Tibial artery (tissue), 4 donors: Measurements from ENCODE around the gene IRF7.

ENCODE experiments used
- DNase-seq, 2 donors: peaks; one replicate each; pipeline ENCODE4 v3.0.0-alpha.2; 2019
- H3K27ac ChIP-seq, 2 donors: fragments of 200-600 bp; sonication (generic) in 1 of 2; 1 replicate in 1 of 2; 2 replicates in 1 of 2; pipeline ENCODE4 v1.5.1; 2018 to 2019; ENCODE audit warnings: mild to moderate bottlenecking in 1 of 2
- H3K27me3 ChIP-seq, 2 donors: fragments of 200-600 bp; sonication (generic) in 1 of 2; one replicate each; pipeline versions ENCODE4 v1.5.1 to v1.6.0; 2016 to 2019
- H3K36me3 ChIP-seq, 3 donors: fragments of 200-600 bp; sonication (generic) in 2 of 3; one replicate each; pipeline ENCODE4 v1.5.1; 2016 to 2019; ENCODE audit warnings: mild to moderate bottlenecking in 2 of 3
- H3K4me1 ChIP-seq, 4 donors: fragments of 200-600 bp; sonication (generic) in 2 of 4; 1 replicate in 3 of 4; 2 replicates in 1 of 4; pipeline ENCODE4 v1.5.1; 2016 to 2019
- H3K4me3 ChIP-seq, 2 donors: fragments of 200-600 bp; sonication (generic) in 1 of 2; 1 replicate in 1 of 2; 2 replicates in 1 of 2; pipeline ENCODE4 v1.5.1; 2018 to 2019; ENCODE audit warnings: mild to moderate bottlenecking in 2 of 2
- H3K9me3 ChIP-seq, 3 donors: fragments of 200-600 bp; sonication (generic) in 1 of 3; one replicate each; pipeline ENCODE4 v1.5.1; 2016 to 2019
- intact Hi-C: fragments of 100-400 bp; cut with DNase I; formaldehyde crosslinking; loops from one replicate; pipeline ENCODE4 v1.15.0; 2023; ENCODE audit warnings: low total_unique reads
- TF ChIP-seq, protein P1 (sequence below), 2 experiments: fragments of 200-600 bp in 1 of 2; fragments of 450-650 bp in 1 of 2; IDR thresholded peaks; one replicate each; pipeline ENCODE4 v1.5.1; 2017 to 2019; ENCODE audit warnings: antibody characterized with exemption in 2 of 2, mild to moderate bottlenecking in 1 of 2, moderate library complexity in 1 of 2

Gene IRF7

GRCh38 chr11:620935-621814 is 5.4 kb upstream of the IRF7 start:
- intact Hi-C loops: no loop called here
- no peak for DNase-seq
- H3K27ac ChIP-seq: no peak overlapping the region

GRCh38 chr11:620201-620600 is 4.5 kb upstream of the IRF7 start:
- TF ChIP-seq, protein P1, sequence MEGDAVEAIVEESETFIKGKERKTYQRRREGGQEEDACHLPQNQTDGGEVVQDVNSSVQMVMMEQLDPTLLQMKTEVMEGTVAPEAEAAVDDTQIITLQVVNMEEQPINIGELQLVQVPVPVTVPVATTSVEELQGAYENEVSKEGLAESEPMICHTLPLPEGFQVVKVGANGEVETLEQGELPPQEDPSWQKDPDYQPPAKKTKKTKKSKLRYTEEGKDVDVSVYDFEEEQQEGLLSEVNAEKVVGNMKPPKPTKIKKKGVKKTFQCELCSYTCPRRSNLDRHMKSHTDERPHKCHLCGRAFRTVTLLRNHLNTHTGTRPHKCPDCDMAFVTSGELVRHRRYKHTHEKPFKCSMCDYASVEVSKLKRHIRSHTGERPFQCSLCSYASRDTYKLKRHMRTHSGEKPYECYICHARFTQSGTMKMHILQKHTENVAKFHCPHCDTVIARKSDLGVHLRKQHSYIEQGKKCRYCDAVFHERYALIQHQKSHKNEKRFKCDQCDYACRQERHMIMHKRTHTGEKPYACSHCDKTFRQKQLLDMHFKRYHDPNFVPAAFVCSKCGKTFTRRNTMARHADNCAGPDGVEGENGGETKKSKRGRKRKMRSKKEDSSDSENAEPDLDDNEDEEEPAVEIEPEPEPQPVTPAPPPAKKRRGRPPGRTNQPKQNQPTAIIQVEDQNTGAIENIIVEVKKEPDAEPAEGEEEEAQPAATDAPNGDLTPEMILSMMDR (IDR thresholded peaks at IDR 0.05): no peak
- H3K27ac ChIP-seq: no peak overlapping the region
- H3K9me3 ChIP-seq: no peaks in the 10 kb centered on the region
- no peak overlapping the region for H3K4me3 ChIP-seq
- no peak for DNase-seq
- intact Hi-C loops: no loop called here
- peaks cover 0 to 8% (median 4%) of the 10 kb centered on the region in 4 donors for H3K4me1 ChIP-seq
- H3K36me3 ChIP-seq: peaks cover 0 to 46% (median 5%) of the 10 kb centered on the region in 3 donors
- peaks cover 0 to 5% of the 10 kb centered on the region in 2 donors for H3K27me3 ChIP-seq

More at GRCh38 chr11:620935-621814, 5.4 kb upstream of the IRF7 start:
- Histone ChIP-seq H3K4me3 (no peak overlapping the region), H3K36me3 (peaks cover 0 to 46% (median 5%) of the 10 kb centered on the region in 3 donors), H3K27me3 (peaks cover 0 to 5% of the 10 kb centered on the region in 2 donors), H3K9me3 (no peaks in the 10 kb centered on the region), H3K4me1 (peaks cover 0 to 3% (median 2%) of the 10 kb centered on the region in 4 donors)
- TF ChIP-seq, protein P1 (IDR thresholded peaks at IDR 0.05): no peak

GRCh38 chr11:619628-620050 is 3.9 kb upstream of the IRF7 start:
- TF ChIP-seq, protein P1 (IDR thresholded peaks at IDR 0.05): no peak
- Histone ChIP-seq H3K4me1 (peaks cover 0 to 14% (median 9%) of the 10 kb centered on the region in 4 donors), H3K27me3 (peaks cover 0 to 1% of the 10 kb centered on the region in 2 donors), H3K9me3 (no peaks in the 10 kb centered on the region), H3K36me3 (peaks cover 0 to 44% (median 5%) of the 10 kb centered on the region in 3 donors), H3K4me3 (no peak overlapping the region), H3K27ac (no peak overlapping the region)
- intact Hi-C loops: no loop called here
- DNase-seq: no peak

DNA sequence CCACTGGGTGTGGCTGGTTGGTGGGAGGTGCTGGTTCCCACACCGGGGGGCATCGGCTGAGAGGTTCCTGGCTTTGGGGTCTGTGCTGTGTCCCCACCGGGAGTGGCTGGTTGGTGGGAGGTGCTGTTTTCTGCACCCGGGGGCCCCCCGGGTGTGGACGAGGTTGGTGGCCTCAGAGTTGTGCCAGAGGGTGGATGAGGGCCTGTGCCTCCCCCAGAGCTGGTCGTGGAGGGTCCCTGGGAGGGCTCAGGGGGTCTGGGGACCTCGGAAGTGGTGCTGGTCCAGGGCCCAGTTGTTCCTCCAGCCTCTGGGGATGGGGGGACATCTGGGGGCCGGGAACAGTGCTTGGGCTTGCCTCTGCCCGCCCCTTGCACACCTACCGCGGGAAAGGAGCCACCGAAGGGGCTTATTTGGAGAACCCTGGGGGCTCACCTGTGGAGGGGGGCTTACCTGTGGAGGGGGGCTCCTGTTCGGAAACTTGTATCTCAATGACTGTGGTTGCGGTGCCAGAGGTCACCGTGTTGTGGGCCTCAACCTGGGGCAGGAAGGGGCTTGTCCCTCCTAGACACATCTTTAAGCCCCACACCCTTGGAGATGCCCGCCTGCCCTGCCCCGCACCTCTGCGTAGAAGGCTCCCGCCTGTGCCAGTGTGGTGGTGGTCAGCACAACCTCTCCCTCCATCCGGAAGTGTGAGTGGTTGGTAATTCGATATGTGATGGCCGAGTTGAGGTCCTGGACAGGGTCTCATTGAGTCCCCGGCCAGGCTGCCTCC is 3.3 kb upstream of the IRF7 start:
- DNase-seq: no peak
- H3K27me3 ChIP-seq: no peaks in the 10 kb centered on the region
- no peaks in the 10 kb centered on the region for H3K9me3 ChIP-seq
- intact Hi-C loops: no loop called here
- peaks cover 0 to 20% (median 15%) of the 10 kb centered on the region in 4 donors for H3K4me1 ChIP-seq
- H3K36me3 ChIP-seq: peaks cover 0 to 40% (median 5%) of the 10 kb centered on the region in 3 donors
- TF ChIP-seq, protein P1 (IDR thresholded peaks at IDR 0.05): no peak
- no peak overlapping the region for H3K4me3 ChIP-seq
- H3K27ac ChIP-seq: no peak overlapping the region

- Histone ChIP-seq H3K36me3 (peaks cover 5 to 42% (median 7%) of the 10 kb centered on the region in 3 donors), H3K4me1 (peaks cover 0 to 25% (median 19%) of the 10 kb centered on the region in 4 donors), H3K9me3 (no peaks in the 10 kb centered on the region), H3K27ac (no peak overlapping the region), H3K4me3 (no peak overlapping the region), H3K27me3 (no peaks in the 10 kb centered on the region)
- TF ChIP-seq, protein P1 (IDR thresholded peaks at IDR 0.05): no peak
- intact Hi-C loops: no loop called here
- no peak for DNase-seq
These were observed 2.3 kb upstream of the IRF7 start for GRCh38 chr11:617912-618682.
